ENCODE measurements around the gene PAPOLG.

The PAPOLG gene

DNA sequence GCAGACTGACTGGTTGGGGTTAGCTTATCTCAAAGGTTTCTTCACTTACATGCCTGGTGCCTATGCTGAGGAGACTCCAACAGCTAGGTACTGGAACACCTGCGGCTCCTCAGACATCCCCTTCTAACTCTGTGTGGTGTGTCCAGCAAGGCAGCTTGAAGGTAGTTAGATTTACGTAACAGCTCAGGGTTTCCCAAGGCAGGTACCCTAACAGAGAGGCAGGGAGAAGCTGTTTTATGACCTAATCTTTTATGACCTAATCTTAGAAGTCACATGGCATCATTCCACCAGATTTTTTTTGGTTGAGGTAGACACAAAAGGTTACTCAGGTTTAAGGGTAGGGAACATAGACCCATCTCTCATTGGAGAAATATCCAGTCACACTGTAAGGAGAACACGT lies 17.4 kb upstream of the PAPOLG start:
- H3K4me1 ChIP-seq (ENCODE audit: control insufficient read depth, insufficient read depth, low read length, poor library complexity, severe bottlenecking) = no peaks in the 10 kb centered on the region
- no peak overlapping the region for H3K27ac ChIP-seq (ENCODE audit: low read depth, low read length, severe bottlenecking)
- H3K9me3 ChIP-seq (ENCODE audit: control insufficient read depth, low read length) = no peaks in the 10 kb centered on the region
- H3K4me3 ChIP-seq (ENCODE audit: extremely low read depth, insufficient read depth, low read length, poor library complexity, severe bottlenecking) = no peak overlapping the region
- H3K36me3 ChIP-seq (ENCODE audit: control insufficient read depth, insufficient read depth, low read length) = no peaks in the 10 kb centered on the region
- WGBS, 2 experiments (ENCODE audit: insufficient coverage in 2 of 2) = 94 to 96% methylated on average over 2 to 3 of the region's 3 CpGs

DNA sequence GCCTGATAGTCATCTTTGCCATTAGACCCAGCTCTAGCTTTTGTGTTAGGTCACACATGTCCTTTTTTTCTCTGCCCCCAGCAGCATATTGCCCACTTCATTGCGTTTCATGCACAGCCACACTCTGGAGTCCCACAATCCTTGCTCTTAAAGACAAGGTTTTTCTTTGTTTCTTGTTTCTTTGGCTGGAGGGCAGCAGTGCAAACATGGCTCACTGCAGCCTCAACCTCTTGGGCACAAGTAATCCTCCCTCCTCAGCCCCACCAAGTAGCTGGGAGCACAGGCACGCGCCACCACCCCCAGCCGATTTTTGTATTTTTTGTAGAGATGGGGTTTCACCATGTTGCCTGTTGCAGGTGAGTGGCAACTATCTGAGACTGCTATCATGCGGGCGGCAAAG lies 16.9 kb upstream of the PAPOLG start:
- Histone ChIP-seq H3K27ac (ENCODE audit: low read depth, low read length, severe bottlenecking) (no peak overlapping the region), H3K4me3 (ENCODE audit: extremely low read depth, insufficient read depth, low read length, poor library complexity, severe bottlenecking) (no peak overlapping the region), H3K9me3 (ENCODE audit: control insufficient read depth, low read length) (no peaks in the 10 kb centered on the region), H3K36me3 (ENCODE audit: control insufficient read depth, insufficient read depth, low read length) (no peaks in the 10 kb centered on the region), H3K4me1 (ENCODE audit: control insufficient read depth, insufficient read depth, low read length, poor library complexity, severe bottlenecking) (no peaks in the 10 kb centered on the region)
- WGBS, 2 experiments (ENCODE audit: insufficient coverage in 2 of 2) = 87 to 97% methylated on average over 3 of the region's 6 CpGs

DNA sequence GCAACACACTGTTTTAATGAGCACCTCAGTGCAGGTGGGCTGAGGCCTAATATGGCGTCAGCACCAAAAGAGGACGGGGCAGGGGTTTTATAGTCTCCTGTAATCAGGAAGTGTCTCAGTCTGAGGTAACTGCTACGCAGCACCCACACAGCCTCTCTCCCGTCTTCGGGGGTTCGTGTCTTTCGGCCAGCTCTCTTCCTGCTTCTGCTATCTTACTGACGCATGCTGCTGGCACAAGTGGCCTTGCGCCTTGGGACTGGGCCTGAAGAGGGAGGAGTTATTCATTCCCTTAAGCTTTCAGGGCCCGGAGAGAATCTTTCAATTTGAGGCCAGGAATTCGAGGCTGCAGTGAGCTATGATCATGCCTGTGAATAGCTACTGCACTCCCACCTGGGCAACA lies 14.5 kb upstream of the PAPOLG start:
- Histone ChIP-seq H3K27ac (ENCODE audit: low read depth, low read length, severe bottlenecking) (no peak overlapping the region), H3K9me3 (ENCODE audit: control insufficient read depth, low read length) (no peaks in the 10 kb centered on the region)
- WGBS, 2 experiments (ENCODE audit: insufficient coverage in 2 of 2) = 89 to 92% methylated on average over 9 to 11 of the region's 11 CpGs

DNA sequence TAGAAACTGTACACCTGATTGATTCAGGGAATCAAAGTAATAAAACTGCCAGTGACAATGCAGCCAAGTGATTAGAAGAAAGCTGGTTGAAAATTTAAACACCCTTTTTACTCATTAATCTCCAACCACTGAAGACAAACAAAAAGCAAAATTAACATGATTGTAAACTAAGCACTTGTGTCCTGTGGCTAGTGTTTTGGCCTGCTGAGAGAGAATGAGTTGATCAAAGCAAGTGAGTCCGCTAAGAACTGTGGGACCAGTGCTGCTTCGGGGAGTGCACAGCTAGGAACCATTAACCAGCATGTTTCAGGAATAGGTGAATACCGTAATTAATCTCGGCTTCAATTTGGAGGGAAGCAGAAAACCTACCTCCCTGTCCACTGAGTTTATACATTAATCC lies 13.6 kb upstream of the PAPOLG start:
- no peak overlapping the region for H3K27ac ChIP-seq (ENCODE audit: low read depth, low read length, severe bottlenecking)
- no peaks in the 10 kb centered on the region for H3K36me3 ChIP-seq (ENCODE audit: control insufficient read depth, insufficient read depth, low read length)
- 18 to 45% methylated on average over 2 of the region's 4 CpGs for WGBS, 2 experiments (ENCODE audit: insufficient coverage in 2 of 2)
- no peak overlapping the region for H3K4me3 ChIP-seq (ENCODE audit: extremely low read depth, insufficient read depth, low read length, poor library complexity, severe bottlenecking)
- no peaks in the 10 kb centered on the region for H3K9me3 ChIP-seq (ENCODE audit: control insufficient read depth, low read length)
- H3K4me1 ChIP-seq (ENCODE audit: control insufficient read depth, insufficient read depth, low read length, poor library complexity, severe bottlenecking) = no peaks in the 10 kb centered on the region

More for the DNA sequence above, 14.5 kb upstream of the PAPOLG start:
- H3K4me1 ChIP-seq (ENCODE audit: control insufficient read depth, insufficient read depth, low read length, poor library complexity, severe bottlenecking) = no peaks in the 10 kb centered on the region
- H3K4me3 ChIP-seq (ENCODE audit: extremely low read depth, insufficient read depth, low read length, poor library complexity, severe bottlenecking) = no peak overlapping the region
- H3K36me3 ChIP-seq (ENCODE audit: control insufficient read depth, insufficient read depth, low read length) = no peaks in the 10 kb centered on the region

DNA sequence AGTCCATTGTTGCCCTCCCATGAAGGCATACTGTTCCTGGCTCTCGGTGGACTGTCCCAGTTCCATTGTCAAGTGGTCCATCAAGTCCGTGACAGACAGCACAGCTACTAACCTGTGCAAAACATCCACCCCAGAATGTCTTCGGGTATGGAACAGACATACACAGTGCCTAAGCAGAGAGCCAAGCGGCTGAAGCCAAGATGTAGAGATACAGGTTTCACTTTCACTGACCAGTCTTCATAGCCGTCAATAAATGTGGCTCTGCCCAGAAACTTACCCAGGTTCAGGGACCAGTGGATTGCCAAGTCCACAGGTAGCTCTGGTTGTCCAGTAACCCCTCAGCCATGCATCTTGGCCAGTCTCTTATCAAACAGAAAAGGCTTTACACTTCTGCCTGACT lies 10.7 kb upstream of the PAPOLG start:
- H3K27ac ChIP-seq (ENCODE audit: low read depth, low read length, severe bottlenecking) = no peak overlapping the region
- H3K4me1 ChIP-seq (ENCODE audit: control insufficient read depth, insufficient read depth, low read length, poor library complexity, severe bottlenecking) = no peaks in the 10 kb centered on the region
- no peaks in the 10 kb centered on the region for H3K9me3 ChIP-seq (ENCODE audit: control insufficient read depth, low read length)
- H3K36me3 ChIP-seq (ENCODE audit: control insufficient read depth, insufficient read depth, low read length) = no peaks in the 10 kb centered on the region
- 88 to 89% methylated on average over 5 of the region's 5 CpGs for WGBS, 2 experiments (ENCODE audit: insufficient coverage in 2 of 2)
- no peak overlapping the region for H3K4me3 ChIP-seq (ENCODE audit: extremely low read depth, insufficient read depth, low read length, poor library complexity, severe bottlenecking)

DNA sequence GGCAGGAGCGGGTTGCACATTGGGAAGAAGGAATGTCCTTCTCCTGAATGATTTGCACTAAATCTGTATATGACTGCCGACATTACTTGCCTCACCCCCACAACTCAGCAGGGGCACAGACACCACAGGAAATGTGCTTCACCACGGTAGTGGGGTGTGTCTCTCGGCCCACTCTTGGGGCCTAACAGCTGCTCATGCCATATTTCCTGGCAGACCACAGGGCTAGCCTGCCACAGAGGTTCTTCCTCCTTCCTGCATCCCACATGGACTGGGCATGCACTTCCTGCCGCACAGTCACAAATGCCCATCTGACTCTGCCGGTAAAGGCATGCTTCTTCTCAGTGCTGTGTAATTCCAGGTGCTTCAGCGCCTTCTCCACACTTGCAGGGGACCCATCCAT lies 10.3 kb upstream of the PAPOLG start:
- no peaks in the 10 kb centered on the region for H3K36me3 ChIP-seq (ENCODE audit: control insufficient read depth, insufficient read depth, low read length)
- 73 to 84% methylated on average over 6 of the region's 7 CpGs for WGBS, 2 experiments (ENCODE audit: insufficient coverage in 2 of 2)
- no peak overlapping the region for H3K4me3 ChIP-seq (ENCODE audit: extremely low read depth, insufficient read depth, low read length, poor library complexity, severe bottlenecking)
- H3K27ac ChIP-seq (ENCODE audit: low read depth, low read length, severe bottlenecking) = no peak overlapping the region
- no peaks in the 10 kb centered on the region for H3K9me3 ChIP-seq (ENCODE audit: control insufficient read depth, low read length)
- no peaks in the 10 kb centered on the region for H3K4me1 ChIP-seq (ENCODE audit: control insufficient read depth, insufficient read depth, low read length, poor library complexity, severe bottlenecking)

DNA sequence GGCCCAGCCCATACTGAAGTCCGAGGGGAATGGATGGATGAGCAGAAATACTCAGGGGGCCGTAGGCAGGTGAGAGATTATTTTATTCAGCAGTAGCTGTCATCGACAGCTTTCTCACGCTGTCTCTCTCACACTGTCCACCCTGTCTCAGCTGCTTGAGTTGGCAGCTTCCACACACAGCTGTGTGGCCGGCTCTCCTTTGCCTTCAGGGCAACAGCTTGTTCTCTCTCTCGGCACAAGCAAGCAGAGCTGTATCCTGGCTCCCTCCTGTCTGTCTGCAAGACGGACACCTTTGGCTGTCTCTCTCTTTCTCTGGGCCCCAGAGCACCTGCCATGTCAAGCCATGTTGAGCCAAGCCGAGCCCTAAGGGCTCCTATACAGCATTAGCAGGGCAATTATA lies 9.8 kb upstream of the PAPOLG start:
- Histone ChIP-seq H3K36me3 (ENCODE audit: control insufficient read depth, insufficient read depth, low read length) (no peaks in the 10 kb centered on the region), H3K9me3 (ENCODE audit: control insufficient read depth, low read length) (no peaks in the 10 kb centered on the region), H3K4me1 (ENCODE audit: control insufficient read depth, insufficient read depth, low read length, poor library complexity, severe bottlenecking) (no peaks in the 10 kb centered on the region), H3K4me3 (ENCODE audit: extremely low read depth, insufficient read depth, low read length, poor library complexity, severe bottlenecking) (no peak overlapping the region), H3K27ac (ENCODE audit: low read depth, low read length, severe bottlenecking) (no peak overlapping the region)
- WGBS, 2 experiments (ENCODE audit: insufficient coverage in 2 of 2) = 82 to 85% methylated on average over 5 to 7 of the region's 8 CpGs

DNA sequence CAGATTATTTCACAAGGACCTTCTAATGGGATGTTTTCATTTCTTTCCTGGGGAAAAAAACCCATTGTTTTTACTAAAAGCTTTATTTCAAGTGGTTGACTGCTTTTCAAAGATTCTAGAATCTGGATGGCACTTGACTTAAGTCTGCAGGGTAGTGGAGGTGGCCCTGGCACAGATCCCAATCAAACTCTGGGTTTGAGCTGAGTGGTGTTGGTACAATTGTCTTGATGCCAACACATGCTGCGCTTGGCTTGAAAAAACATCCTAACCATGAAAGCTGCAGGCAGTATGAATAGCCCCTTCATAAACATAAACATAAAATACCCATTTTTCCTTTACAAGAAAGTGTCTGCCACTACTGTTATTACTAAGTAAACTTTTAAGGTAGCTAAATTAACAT lies 3.6 kb downstream of the PAPOLG start:
- Histone ChIP-seq H3K36me3 (ENCODE audit: control insufficient read depth, insufficient read depth, low read length) (peaks cover 61% of the 10 kb centered on the region), H3K4me3 (ENCODE audit: extremely low read depth, insufficient read depth, low read length, poor library complexity, severe bottlenecking) (no peak overlapping the region), H3K4me1 (ENCODE audit: control insufficient read depth, insufficient read depth, low read length, poor library complexity, severe bottlenecking) (no peaks in the 10 kb centered on the region), H3K9me3 (ENCODE audit: control insufficient read depth, low read length) (no peaks in the 10 kb centered on the region), H3K27ac (ENCODE audit: low read depth, low read length, severe bottlenecking) (no peak overlapping the region)
- WGBS, 2 experiments (ENCODE audit: insufficient coverage in 2 of 2) = no CpG with 5 or more reads among the region's 1 CpG

DNA sequence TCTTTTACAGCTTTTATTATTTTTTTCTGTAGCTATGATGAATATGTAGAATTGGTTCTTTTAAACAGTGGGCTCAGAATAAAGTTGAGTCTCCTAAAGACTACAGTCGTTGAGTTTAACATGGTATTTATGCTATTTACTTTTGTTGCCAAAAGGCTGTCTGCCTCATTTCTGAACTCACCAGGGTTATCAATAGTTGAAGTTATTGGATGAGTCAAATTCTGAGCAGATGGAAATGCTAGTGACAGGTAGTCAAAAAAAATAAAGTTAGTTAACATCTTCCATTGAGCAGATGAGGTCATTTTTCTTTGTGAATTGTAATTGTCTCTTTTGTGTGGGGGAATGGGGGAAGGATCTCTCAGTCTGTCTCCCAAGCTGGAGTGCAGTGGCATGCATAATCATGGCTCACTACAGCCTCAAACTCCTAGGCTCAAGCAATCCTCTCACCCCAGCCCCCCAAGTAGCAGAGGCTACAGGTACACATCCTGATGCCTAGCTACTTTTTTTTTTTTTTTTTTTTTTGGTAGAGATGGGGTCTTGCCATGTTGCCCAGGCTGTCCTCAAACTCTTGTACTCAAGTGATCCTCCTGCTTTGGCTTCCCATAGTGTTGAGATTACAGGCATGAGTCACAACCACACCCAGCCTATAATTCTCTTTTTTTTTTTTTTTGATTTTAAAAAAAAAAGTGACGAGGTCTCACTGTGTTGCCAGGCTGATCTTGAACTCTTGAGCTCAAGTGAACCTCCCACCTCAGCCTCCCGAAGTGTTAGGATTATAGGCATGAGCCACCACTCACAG lies 8.9 kb downstream of the PAPOLG start:
- Histone ChIP-seq H3K36me3 (ENCODE audit: control insufficient read depth, insufficient read depth, low read length) (peaks cover 72% of the 10 kb centered on the region), H3K27ac (ENCODE audit: low read depth, low read length, severe bottlenecking) (no peak overlapping the region), H3K4me3 (ENCODE audit: extremely low read depth, insufficient read depth, low read length, poor library complexity, severe bottlenecking) (no peak overlapping the region), H3K9me3 (ENCODE audit: control insufficient read depth, low read length) (no peaks in the 10 kb centered on the region), H3K4me1 (ENCODE audit: control insufficient read depth, insufficient read depth, low read length, poor library complexity, severe bottlenecking) (no peaks in the 10 kb centered on the region)
- WGBS, 2 experiments (ENCODE audit: insufficient coverage in 2 of 2) = 87 to 100% methylated on average over 1 to 2 of the region's 3 CpGs

DNA sequence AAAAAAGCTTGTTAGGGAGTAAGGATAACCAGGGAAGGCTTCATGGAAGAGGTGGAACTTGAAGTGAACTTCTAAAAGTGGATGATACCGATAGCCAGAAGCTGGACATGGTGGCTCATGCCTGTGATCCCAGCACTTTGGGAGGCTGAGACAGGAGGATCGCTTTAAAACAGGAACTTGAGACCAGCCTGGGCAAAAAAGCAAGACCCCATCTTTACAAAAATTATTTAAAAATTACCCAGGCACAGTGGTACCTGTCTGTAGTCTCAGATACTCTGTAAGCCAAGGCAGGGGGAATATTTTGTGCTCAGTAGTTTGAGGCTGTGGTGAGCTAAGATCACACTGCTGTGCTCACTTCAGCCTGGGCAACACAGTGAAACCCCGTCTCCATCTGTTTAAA lies 10.2 kb downstream of the PAPOLG start:
- no peak overlapping the region for H3K27ac ChIP-seq (ENCODE audit: low read depth, low read length, severe bottlenecking)
- H3K4me1 ChIP-seq (ENCODE audit: control insufficient read depth, insufficient read depth, low read length, poor library complexity, severe bottlenecking) = no peaks in the 10 kb centered on the region
- no peak overlapping the region for H3K4me3 ChIP-seq (ENCODE audit: extremely low read depth, insufficient read depth, low read length, poor library complexity, severe bottlenecking)
- 90 to 100% methylated on average over 1 to 2 of the region's 3 CpGs for WGBS, 2 experiments (ENCODE audit: insufficient coverage in 2 of 2)
- no peaks in the 10 kb centered on the region for H3K9me3 ChIP-seq (ENCODE audit: control insufficient read depth, low read length)
- peaks cover 71% of the 10 kb centered on the region for H3K36me3 ChIP-seq (ENCODE audit: control insufficient read depth, insufficient read depth, low read length)

DNA sequence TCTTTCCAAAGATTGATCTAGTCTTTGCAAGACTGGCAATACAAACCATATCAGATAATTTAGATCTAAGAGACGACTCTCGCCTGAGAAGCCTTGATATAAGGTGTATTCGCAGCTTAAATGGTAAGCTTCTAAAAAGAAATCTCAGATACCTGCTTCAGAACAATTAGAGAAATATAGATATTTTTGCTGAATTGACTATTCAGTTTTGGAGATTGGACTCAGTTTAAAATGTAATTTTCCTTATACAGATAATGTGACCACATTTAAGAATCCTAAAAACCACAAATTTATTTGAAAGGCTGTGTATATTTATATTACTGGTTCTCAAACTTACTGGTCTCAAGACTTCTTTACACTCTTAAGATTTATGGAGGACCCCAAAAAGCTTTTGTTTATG lies 15.4 kb downstream of the PAPOLG start:
- no peak overlapping the region for H3K27ac ChIP-seq (ENCODE audit: low read depth, low read length, severe bottlenecking)
- no peaks in the 10 kb centered on the region for H3K4me1 ChIP-seq (ENCODE audit: control insufficient read depth, insufficient read depth, low read length, poor library complexity, severe bottlenecking)
- H3K36me3 ChIP-seq (ENCODE audit: control insufficient read depth, insufficient read depth, low read length) = peaks cover 82% of the 10 kb centered on the region
- no CpG with 5 or more reads among the region's 3 CpGs for WGBS, 2 experiments (ENCODE audit: insufficient coverage in 2 of 2)
- no peaks in the 10 kb centered on the region for H3K9me3 ChIP-seq (ENCODE audit: control insufficient read depth, low read length)
- H3K4me3 ChIP-seq (ENCODE audit: extremely low read depth, insufficient read depth, low read length, poor library complexity, severe bottlenecking) = no peak overlapping the region

All from mesodermal cell (in vitro differentiated cells).